Upper lobe of left lung (tissue), 6 donors: ENCODE results near the gene TTI1. TPM values are rescaled to one million over a fixed set of nuclear protein-coding genes. Genes with fewer than 3 reads are reported as not detected.
"Not testable (repeated sequence)": the region's sequence is repeated elsewhere in the genome, so short reads cannot be mapped to it uniquely, and the experiment has no call there.

Experiments
- ATAC-seq, 2 donors: fragments of 200-7000 bp; cut with Tn5 transposase; one replicate each; pipeline ENCODE4 v1.9.1; 2022; ENCODE audit warnings: mild to moderate bottlenecking in 2 of 2, moderate library complexity in 2 of 2; ENCODE audit not compliant: low FRiP score in 2 of 2
- DNase-seq, 2 donors: peaks; one replicate each; pipeline ENCODE4 v3.0.0-alpha.2; 2019 to 2020
- H3K27ac ChIP-seq, 4 donors: fragments of 200-600 bp; sonication (generic); one replicate each; pipeline ENCODE4 v1.5.1; 2016 to 2019
- H3K27me3 ChIP-seq, 4 donors: fragments of 200-600 bp; sonication (generic); one replicate each; pipeline ENCODE4 v1.5.1; 2017 to 2019
- H3K36me3 ChIP-seq, 4 donors: fragments of 200-600 bp; sonication (generic); one replicate each; pipeline ENCODE4 v1.5.1; 2016 to 2019
- H3K4me1 ChIP-seq, 4 donors: fragments of 200-600 bp; sonication (generic); one replicate each; pipeline ENCODE4 v1.5.1; 2018 to 2019
- H3K4me3 ChIP-seq, 4 donors: fragments of 200-600 bp; sonication (generic); one replicate each; pipeline ENCODE4 v1.5.1; 2017 to 2019; ENCODE audit warnings: mild to moderate bottlenecking in 2 of 4, moderate library complexity in 1 of 4
- H3K9me3 ChIP-seq, 4 donors: fragments of 200-600 bp; sonication (generic); one replicate each; pipeline ENCODE4 v1.5.1; 2018 to 2019
- EP300 ChIP-seq, 4 donors: sonication (generic); formaldehyde crosslinking; IDR thresholded peaks; one replicate each; pipeline ENCODE4 v1.5.1; 2017; ENCODE audit warnings: antibody characterized with exemption in 4 of 4, control low read depth in 2 of 4
- POLR2A ChIP-seq, 4 donors: fragments of 450-650 bp; IDR thresholded peaks; one replicate each; pipeline ENCODE4 v1.5.1; 2016 to 2017; ENCODE audit warnings: antibody characterized with exemption in 4 of 4, mild to moderate bottlenecking in 2 of 4
- POLR2AphosphoS5 ChIP-seq, 2 donors: sonication (generic); formaldehyde crosslinking; IDR thresholded peaks; one replicate each; pipeline ENCODE4 v1.5.1; 2017; ENCODE audit warnings: antibody characterized with exemption in 2 of 2
- WGBS, 2 donors: methylation state at CpG; one replicate each; pipeline ENCODE4 v1.1.5; 2017 to 2018; 5-methylcytosine and 5-hydroxymethylcytosine counted together
- total RNA-seq, 6 donors: library from RNA; depleted of rRNA in 4 of 6; stranded (reverse); fragments of >200 nt in 4 of 6; gene quantifications; one replicate each; pipeline versions ENCODE4 v1.1.0 to v1.2.1, GENCODE V29; 2016 to 2021
- TF ChIP-seq, protein P1 (sequence below), 6 experiments: fragments of 450-650 bp in 4 of 6; fragments of 200-600 bp in 2 of 6; sonication (generic) in 2 of 6; IDR thresholded peaks; one replicate each; pipeline ENCODE4 v1.5.1; 2016 to 2019; ENCODE audit warnings: antibody characterized with exemption in 6 of 6
- donor health status: DM: no; HTN: no; CAD: no; lungs with moderate emphysema.
- donor health status: DM: no; HTN: yes; CAD: no; lungs with severe emphysema.

Gene TTI1
- total RNA-seq, 6 donors from 2014 or later = 11.2 to 30.4 (median 15.1) TPM

DNA sequence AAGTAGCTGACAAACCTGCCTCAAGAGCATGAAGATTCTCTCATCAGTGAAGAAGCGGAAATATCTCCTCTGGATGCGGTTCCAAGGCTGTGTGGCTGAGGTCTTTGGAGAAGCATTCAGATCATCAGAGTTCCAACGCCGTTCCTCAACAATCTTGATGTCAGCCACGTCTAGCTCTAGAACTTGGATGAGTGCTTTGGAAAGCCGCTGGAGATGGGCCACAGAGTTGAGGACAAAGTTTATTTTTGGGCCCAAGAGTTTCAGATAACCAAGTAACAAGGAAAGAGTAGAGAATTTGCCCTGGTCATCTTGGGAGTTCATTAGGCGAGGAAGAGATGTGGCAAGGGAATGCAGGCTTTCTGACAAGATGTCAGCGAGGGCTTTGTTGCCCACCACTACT, 20.9 kb downstream of the TTI1 start:
- 92 to 97% methylated on average over 8 of the region's 8 CpGs for WGBS, 2 donors

DNA sequence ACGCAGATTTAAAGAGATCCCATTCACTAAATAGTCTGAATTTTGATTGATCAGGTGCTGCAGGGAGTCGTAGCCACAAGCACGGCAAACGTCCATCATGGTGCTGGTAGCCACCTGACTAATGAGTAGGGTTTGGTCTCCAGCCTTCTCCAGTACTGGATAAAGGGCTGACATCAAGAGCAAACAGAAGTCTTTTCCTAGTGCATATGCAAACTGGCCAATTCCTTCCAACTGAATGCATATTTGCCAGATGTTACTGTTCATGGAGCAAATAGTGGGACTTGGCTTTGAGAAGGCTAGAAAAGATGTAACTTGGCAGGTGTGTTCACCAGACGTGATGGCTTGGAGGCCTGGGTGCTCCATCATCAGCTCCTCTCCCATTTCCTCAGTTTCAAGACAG, 21.6 kb downstream of the TTI1 start:
- WGBS, 2 donors = 95 to 98% methylated on average over 4 to 5 of the region's 5 CpGs
- no peak overlapping the region for H3K27ac ChIP-seq
- DNase-seq (no peak), ATAC-seq (no peak)
- no peak overlapping the region for H3K4me3 ChIP-seq
- no peaks in the 10 kb centered on the region for H3K4me1 ChIP-seq
- peaks cover 0 to 41% (median 26%) of the 10 kb centered on the region in 4 donors for H3K36me3 ChIP-seq
- TF ChIP-seq EP300 (IDR thresholded peaks at IDR 0.05) = no peak
- no peak for TF ChIP-seq POLR2A (IDR thresholded peaks at IDR 0.05)
- TF ChIP-seq, protein P1, sequence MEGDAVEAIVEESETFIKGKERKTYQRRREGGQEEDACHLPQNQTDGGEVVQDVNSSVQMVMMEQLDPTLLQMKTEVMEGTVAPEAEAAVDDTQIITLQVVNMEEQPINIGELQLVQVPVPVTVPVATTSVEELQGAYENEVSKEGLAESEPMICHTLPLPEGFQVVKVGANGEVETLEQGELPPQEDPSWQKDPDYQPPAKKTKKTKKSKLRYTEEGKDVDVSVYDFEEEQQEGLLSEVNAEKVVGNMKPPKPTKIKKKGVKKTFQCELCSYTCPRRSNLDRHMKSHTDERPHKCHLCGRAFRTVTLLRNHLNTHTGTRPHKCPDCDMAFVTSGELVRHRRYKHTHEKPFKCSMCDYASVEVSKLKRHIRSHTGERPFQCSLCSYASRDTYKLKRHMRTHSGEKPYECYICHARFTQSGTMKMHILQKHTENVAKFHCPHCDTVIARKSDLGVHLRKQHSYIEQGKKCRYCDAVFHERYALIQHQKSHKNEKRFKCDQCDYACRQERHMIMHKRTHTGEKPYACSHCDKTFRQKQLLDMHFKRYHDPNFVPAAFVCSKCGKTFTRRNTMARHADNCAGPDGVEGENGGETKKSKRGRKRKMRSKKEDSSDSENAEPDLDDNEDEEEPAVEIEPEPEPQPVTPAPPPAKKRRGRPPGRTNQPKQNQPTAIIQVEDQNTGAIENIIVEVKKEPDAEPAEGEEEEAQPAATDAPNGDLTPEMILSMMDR (IDR thresholded peaks at IDR 0.05) = no peak
- TF ChIP-seq POLR2AphosphoS5 (IDR thresholded peaks at IDR 0.05) = no peak
- H3K27me3 ChIP-seq = no peaks in the 10 kb centered on the region
- no peaks in the 10 kb centered on the region for H3K9me3 ChIP-seq

More for the DNA sequence above, 20.9 kb downstream of the TTI1 start:
- Histone ChIP-seq H3K27me3 (no peaks in the 10 kb centered on the region), H3K27ac (no peak overlapping the region), H3K4me3 (no peak overlapping the region), H3K36me3 (peaks cover 0 to 42% (median 32%) of the 10 kb centered on the region in 4 donors), H3K4me1 (no peaks in the 10 kb centered on the region), H3K9me3 (no peaks in the 10 kb centered on the region)
- TF ChIP-seq POLR2A (IDR thresholded peaks at IDR 0.05) (no peak), POLR2AphosphoS5 (IDR thresholded peaks at IDR 0.05) (no peak), EP300 (IDR thresholded peaks at IDR 0.05) (no peak)
- TF ChIP-seq, protein P1 (IDR thresholded peaks at IDR 0.05) = no peak
- ATAC-seq = no peak
- no peak for DNase-seq

DNA sequence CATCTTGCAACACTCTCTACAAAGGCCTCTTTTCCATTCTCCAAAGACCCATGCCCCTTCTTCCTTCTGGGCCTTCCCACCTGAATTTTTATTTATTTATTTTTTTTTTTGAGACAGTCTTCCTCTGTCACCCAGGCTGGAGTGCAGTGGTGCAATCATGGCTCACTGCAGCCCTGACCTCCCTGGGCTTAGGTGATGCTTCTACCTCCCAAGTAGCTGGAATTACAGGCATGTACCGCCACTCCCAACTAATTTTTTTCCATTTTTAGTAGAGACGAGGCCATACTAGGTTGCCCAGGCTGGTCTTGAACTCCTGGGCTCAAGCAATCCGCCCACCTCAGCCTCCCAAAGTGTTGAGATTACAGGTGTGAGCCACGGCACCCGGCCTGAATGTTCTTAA, 23.8 kb downstream of the TTI1 start:
- WGBS, 2 donors = 95% methylated on average over 5 of the region's 5 CpGs
- H3K9me3 ChIP-seq, H3K27ac ChIP-seq, H3K4me1 ChIP-seq, H3K4me3 ChIP-seq, H3K27me3 ChIP-seq, ATAC-seq, DNase-seq: not testable (repeated sequence)
- H3K36me3 ChIP-seq = peaks cover 0 to 48% (median 26%) of the 10 kb centered on the region in 4 donors

DNA sequence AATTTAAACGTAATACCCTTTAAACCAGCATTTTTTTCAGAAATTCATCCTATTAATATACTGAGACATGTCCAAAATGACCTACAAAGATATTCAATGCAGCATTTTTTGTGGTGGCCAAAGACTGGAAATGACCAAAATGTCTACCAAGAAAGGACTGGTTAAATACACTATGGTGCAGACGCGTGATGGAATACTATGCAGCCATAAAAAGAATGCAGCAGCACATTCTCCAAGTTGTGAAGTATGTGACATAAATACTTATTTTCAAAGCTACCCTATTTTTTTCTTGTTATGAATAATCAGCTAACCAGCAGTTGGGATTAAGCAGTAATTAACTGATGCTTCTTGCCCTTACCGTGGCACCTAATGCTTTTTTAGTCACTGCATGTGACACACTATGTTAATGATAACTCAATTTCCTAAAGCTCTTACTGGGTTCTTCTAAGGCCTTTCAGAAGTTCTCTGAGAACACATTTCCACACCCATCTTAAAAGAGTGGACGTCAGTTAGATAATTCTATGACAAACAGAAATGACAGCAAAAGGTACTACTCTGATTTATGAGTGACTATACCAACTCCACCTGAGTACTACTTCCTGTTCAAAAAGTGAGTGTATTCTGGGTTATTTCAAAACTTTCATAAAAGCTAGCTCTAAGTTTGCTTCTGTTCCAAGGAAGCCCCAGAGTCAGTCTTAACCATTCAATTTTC, 24.9 kb downstream of the TTI1 start:
- Histone ChIP-seq H3K4me1 (no peaks in the 10 kb centered on the region), H3K27me3 (no peaks in the 10 kb centered on the region), H3K9me3 (no peaks in the 10 kb centered on the region), H3K27ac (no peak overlapping the region), H3K36me3 (peaks cover 0 to 49% (median 24%) of the 10 kb centered on the region in 4 donors), H3K4me3 (no peak overlapping the region)
- ATAC-seq (no peak), DNase-seq (no peak)
- no peak for TF ChIP-seq POLR2A (IDR thresholded peaks at IDR 0.05)
- no peak for TF ChIP-seq EP300 (IDR thresholded peaks at IDR 0.05)
- 96 to 99% methylated on average over 5 of the region's 5 CpGs for WGBS, 2 donors

DNA sequence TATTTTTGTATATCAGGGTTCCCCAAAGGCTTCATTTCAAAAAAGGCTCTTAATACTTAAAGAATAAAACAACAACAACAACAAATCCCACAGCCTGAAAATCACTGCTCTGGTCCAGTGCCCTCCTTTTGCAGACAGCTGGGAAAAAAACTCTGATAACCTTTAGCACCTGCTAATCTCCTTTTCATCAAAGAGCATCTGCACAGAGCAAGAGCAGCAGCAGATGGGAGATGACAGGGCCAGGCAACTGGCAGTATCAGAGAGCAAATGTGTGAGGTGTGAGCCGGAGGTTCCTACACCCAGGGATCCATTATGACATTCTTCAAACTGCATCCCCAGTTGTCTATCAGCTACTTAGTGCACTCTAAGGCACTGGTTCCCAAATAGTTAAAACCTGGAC, 25.7 kb downstream of the TTI1 start:
- WGBS, 2 donors = 89 to 100% methylated on average over 1 of the region's 1 CpG
- Histone ChIP-seq H3K27ac (no peak overlapping the region), H3K9me3 (no peaks in the 10 kb centered on the region), H3K4me1 (no peaks in the 10 kb centered on the region), H3K4me3 (no peak overlapping the region), H3K36me3 (peaks cover 0 to 45% (median 18%) of the 10 kb centered on the region in 4 donors), H3K27me3 (no peaks in the 10 kb centered on the region)
- TF ChIP-seq POLR2A (IDR thresholded peaks at IDR 0.05) (no peak), EP300 (IDR thresholded peaks at IDR 0.05) (no peak), POLR2AphosphoS5 (IDR thresholded peaks at IDR 0.05) (no peak)
- TF ChIP-seq, protein P1 (IDR thresholded peaks at IDR 0.05) = no peak
- DNase-seq = no peak
- no peak for ATAC-seq

DNA sequence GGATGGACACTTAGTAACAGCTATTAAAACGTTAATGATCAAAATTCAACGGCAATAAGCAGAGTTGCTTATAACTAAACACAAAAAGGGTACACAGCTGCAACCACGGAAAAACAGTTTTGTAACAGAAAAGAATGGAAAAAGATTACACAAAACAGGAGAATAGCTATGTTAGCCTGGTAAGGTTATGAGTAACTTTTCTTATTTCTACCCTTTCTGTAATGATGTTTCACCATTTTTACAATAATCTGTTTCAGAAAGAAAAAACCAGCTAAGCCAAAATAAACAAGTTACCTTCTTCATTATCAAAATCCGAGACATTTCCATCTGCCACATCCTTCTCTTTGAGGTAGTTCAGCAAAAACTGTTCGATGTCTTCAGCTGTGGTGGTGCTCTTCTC, 27.4 kb downstream of the TTI1 start:
- DNase-seq (no peak), ATAC-seq (no peak)
- Histone ChIP-seq H3K27ac (no peak overlapping the region), H3K9me3 (no peaks in the 10 kb centered on the region), H3K4me1 (no peaks in the 10 kb centered on the region), H3K4me3 (no peak overlapping the region), H3K36me3 (peaks cover 10 to 48% (median 17%) of the 10 kb centered on the region in 4 donors), H3K27me3 (no peaks in the 10 kb centered on the region)
- 88 to 90% methylated on average over 5 of the region's 5 CpGs for WGBS, 2 donors
- no peak for TF ChIP-seq POLR2AphosphoS5 (IDR thresholded peaks at IDR 0.05)
- no peak for TF ChIP-seq POLR2A (IDR thresholded peaks at IDR 0.05)
- TF ChIP-seq, protein P1 (IDR thresholded peaks at IDR 0.05) = no peak
- no peak for TF ChIP-seq EP300 (IDR thresholded peaks at IDR 0.05)
